ENCODE measurements around the gene RAPGEF4. TPM values are rescaled to one million over a fixed set of nuclear protein-coding genes. Genes with fewer than 3 reads are reported as not detected.

RAPGEF4 gene
- total RNA-seq, 4 donors from 2014 or later = 2.8 to 73.4 (median 6.9) TPM

- Histone ChIP-seq H3K36me3 (no peaks in the 10 kb centered on the region), H3K4me1 (peaks cover 0 to 12% (median 0%) of the 10 kb centered on the region in 4 donors), H3K4me3 (no peak overlapping the region), H3K9me3 (no peaks in the 10 kb centered on the region), H3K27ac (no peak overlapping the region), H3K27me3 (no peaks in the 10 kb centered on the region)
- TF ChIP-seq POLR2A (IDR thresholded peaks at IDR 0.05) = no peak
- no peak for TF ChIP-seq CTCF (IDR thresholded peaks at IDR 0.05)
- no peak for DNase-seq
Measured at GRCh38 chr2:173023718-173024117, 288.1 kb downstream of the RAPGEF4 start.

DNA sequence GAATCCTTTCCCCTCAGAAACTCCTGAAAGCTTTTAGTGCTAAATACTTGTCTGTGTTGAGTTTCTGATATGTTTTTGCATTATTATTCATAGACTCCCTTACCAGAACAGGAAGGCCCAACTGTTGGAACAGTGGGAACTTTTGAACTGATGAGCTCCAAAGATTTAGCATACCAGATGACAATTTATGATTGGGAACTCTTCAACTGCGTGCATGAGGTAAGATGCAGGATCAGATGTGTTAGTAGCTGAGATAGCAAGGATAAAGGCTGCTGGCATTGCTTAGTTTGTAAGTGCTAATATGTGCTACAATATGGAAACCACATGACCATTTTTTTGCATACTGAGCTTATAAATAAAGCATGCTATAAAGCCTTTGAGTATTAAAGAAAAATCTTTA lies 290.8 kb downstream of the RAPGEF4 start:
- no peaks in the 10 kb centered on the region for H3K36me3 ChIP-seq
- peaks cover 0 to 18% (median 0%) of the 10 kb centered on the region in 4 donors for H3K4me1 ChIP-seq
- H3K27me3 ChIP-seq = no peaks in the 10 kb centered on the region
- H3K9me3 ChIP-seq = no peaks in the 10 kb centered on the region
- H3K4me3 ChIP-seq = no peak overlapping the region
- no peak overlapping the region for H3K27ac ChIP-seq
- TF ChIP-seq POLR2A (IDR thresholded peaks at IDR 0.05) = no peak
- no peak for TF ChIP-seq CTCF (IDR thresholded peaks at IDR 0.05)
- no peak for DNase-seq

- Histone ChIP-seq H3K9me3 (no peaks in the 10 kb centered on the region), H3K4me1 (peaks cover 0 to 18% (median 0%) of the 10 kb centered on the region in 4 donors), H3K27ac (peak overlapping the region in 1 of 4 donors; percentile 72), H3K27me3 (no peaks in the 10 kb centered on the region), H3K36me3 (no peaks in the 10 kb centered on the region), H3K4me3 (no peak overlapping the region)
- no peak for TF ChIP-seq POLR2A (IDR thresholded peaks at IDR 0.05)
- peak; percentile 61 to 99 (median 94) for TF ChIP-seq CTCF (IDR thresholded peaks at IDR 0.05)
- peak; percentile 63 to 95 (median 81) for DNase-seq
Measured at GRCh38 chr2:173027181-173028128, 291.8 kb downstream of the RAPGEF4 start.

DNA sequence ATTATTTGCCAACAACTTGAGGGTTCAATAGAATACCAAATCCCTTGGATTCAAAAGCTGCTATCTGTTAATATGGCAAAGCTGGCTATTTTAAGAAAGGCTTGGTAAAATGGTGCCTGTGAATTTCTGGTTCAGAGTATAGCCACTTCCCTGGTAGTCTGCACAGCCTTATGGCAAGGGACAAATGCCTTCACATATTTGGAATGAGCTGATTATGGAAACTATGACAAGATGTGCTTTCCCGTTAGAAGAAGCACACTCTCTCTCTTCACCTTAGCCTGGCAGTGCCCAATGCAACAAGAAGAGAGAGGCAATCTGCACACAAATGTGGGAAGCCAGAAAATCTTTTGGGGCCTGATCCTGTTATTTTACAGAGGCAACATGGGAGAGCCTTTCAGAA lies 292.5 kb downstream of the RAPGEF4 start:
- no peak for TF ChIP-seq CTCF (IDR thresholded peaks at IDR 0.05)
- TF ChIP-seq POLR2A (IDR thresholded peaks at IDR 0.05) = no peak
- peak overlapping the region in 1 of 4 donors; percentile 72 for H3K27ac ChIP-seq
- no peak overlapping the region for H3K4me3 ChIP-seq

DNA sequence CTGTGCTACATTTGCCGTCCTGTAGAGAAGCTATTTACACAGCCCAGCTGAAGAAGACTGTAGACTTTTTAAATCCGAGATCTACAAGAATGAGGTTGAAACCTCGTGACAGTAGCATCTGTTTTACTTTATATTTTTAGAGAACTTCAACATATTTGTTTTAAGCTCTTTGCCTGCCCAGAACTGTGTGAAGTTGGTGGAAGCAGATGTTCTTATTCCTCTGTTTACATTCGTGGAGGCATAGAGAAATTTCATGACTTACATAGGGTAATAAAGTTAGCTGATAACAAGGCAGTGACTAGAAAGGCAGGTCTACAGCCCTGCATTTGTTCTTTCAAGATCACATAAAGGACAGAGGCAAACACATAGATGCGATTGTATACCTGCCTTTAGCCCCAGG lies 293.0 kb downstream of the RAPGEF4 start:
- Histone ChIP-seq H3K4me1 (peaks cover 0 to 18% (median 0%) of the 10 kb centered on the region in 4 donors), H3K9me3 (no peaks in the 10 kb centered on the region), H3K36me3 (no peaks in the 10 kb centered on the region), H3K27me3 (no peaks in the 10 kb centered on the region), H3K4me3 (no peak overlapping the region), H3K27ac (peak overlapping the region in 1 of 4 donors; percentile 72)
- no peak for DNase-seq
- no peak for TF ChIP-seq CTCF (IDR thresholded peaks at IDR 0.05)
- no peak for TF ChIP-seq POLR2A (IDR thresholded peaks at IDR 0.05)

More for the DNA sequence above, 292.5 kb downstream of the RAPGEF4 start:
- DNase-seq = no peak
- Histone ChIP-seq H3K4me1 (peaks cover 0 to 18% (median 0%) of the 10 kb centered on the region in 4 donors), H3K9me3 (no peaks in the 10 kb centered on the region), H3K36me3 (no peaks in the 10 kb centered on the region), H3K27me3 (no peaks in the 10 kb centered on the region)

Measured in Peyer's patch (tissue), 4 donors.